Panc1 (cell line): Measurements from ENCODE around the gene PUSL1. TPM values are rescaled to one million over a fixed set of nuclear protein-coding genes. Genes with fewer than 3 reads are reported as not detected.

Experiments used
- ATAC-seq: fragments of 200-7000 bp; cut with Tn5 transposase; 2 replicates; pipeline ENCODE4 v1.9.1; 2020; ENCODE audit warnings: mild to moderate bottlenecking, moderate library complexity
- BruUV-seq: library from RNA; stranded (reverse); fragments of 400-500 nt; replicated peaks from 2 replicates; lab custom pipeline; 2021; lab: Mats Ljungman, UMichigan
- CTCF ChIA-PET: fragments of 300-600 bp; sonication (Branson Sonifier 250); formaldehyde crosslinking; loops from one replicate; lab custom pipeline; 2022; ENCODE audit warnings: antibody characterized with exemption; lab: Charles Lee
- POLR2A ChIA-PET: fragments of 300-600 bp; sonication (Branson Sonifier 250); formaldehyde crosslinking; loops from one replicate; lab custom pipeline; 2022; ENCODE audit warnings: antibody characterized with exemption; lab: Charles Lee
- DNase-seq: peaks from one replicate; pipeline ENCODE4 v3.0.0-alpha.2; 2010; ENCODE audit warnings: low read depth, low spot score
- H3K27ac ChIP-seq: 2 replicates; pipeline ENCODE4 v1.5.1; 2011; ENCODE audit warnings: mild to moderate bottlenecking, low read length, inconsistent platforms
- H3K27me3 ChIP-seq: fragments of 200-500 bp; sonication (Bioruptor generic); 2 replicates; pipeline ENCODE4 v1.6.0; 2014; ENCODE audit warnings: low read length, inconsistent platforms; ENCODE audit not compliant: control insufficient read depth, insufficient read depth
- H3K36me3 ChIP-seq: fragments of 200-500 bp; sonication (Bioruptor generic); 2 replicates; pipeline ENCODE4 v1.5.1; 2014; ENCODE audit warnings: inconsistent platforms, mild to moderate bottlenecking, low read length, moderate library complexity; ENCODE audit not compliant: control insufficient read depth, insufficient read depth
- H3K4me1 ChIP-seq: 2 replicates; pipeline ENCODE4 v1.5.1; 2011; ENCODE audit warnings: inconsistent platforms, mild to moderate bottlenecking, low read length, moderate library complexity; ENCODE audit not compliant: control insufficient read depth, insufficient read depth
- H3K4me3 ChIP-seq, 2 experiments: 2 replicates each; pipeline ENCODE4 v1.5.1; 2011 to 2012; ENCODE audit warnings: low read depth in 2 of 2, low read length in 2 of 2, mild to moderate bottlenecking in 2 of 2, inconsistent platforms in 1 of 2, moderate library complexity in 1 of 2
- H3K9me3 ChIP-seq: fragments of 200-500 bp; sonication (Bioruptor generic); 2 replicates; pipeline ENCODE4 v1.5.1; 2014; ENCODE audit warnings: low read depth, mild to moderate bottlenecking, inconsistent platforms, low read length, moderate library complexity; ENCODE audit not compliant: control insufficient read depth, insufficient read depth
- POLR2AphosphoS5 ChIP-seq: IDR thresholded peaks from 2 replicates; pipeline ENCODE4 v1.6.1; 2012; ENCODE audit warnings: mild to moderate bottlenecking, low read depth, low read length, moderate library complexity
- SIN3A ChIP-seq: IDR thresholded peaks from 2 replicates; pipeline ENCODE4 v1.6.1; 2012; ENCODE audit warnings: low read depth, mild to moderate bottlenecking, low read length, moderate library complexity, borderline replicate concordance; ENCODE audit not compliant: insufficient read depth
- TCF7L2 ChIP-seq: IDR thresholded peaks from 2 replicates; pipeline ENCODE4 v1.6.1; 2011; ENCODE audit warnings: mild to moderate bottlenecking, low read depth, low read length, inconsistent platforms
- in situ Hi-C: cut with HindIII; loops from 2 replicates; pipeline ENCODE4 v1.10.0; 2016; ENCODE audit warnings: low sequenced_read_pairs, low pct_unique_long_range_greater_than_20kb
- intact Hi-C: fragments of 100-400 bp; cut with micrococcal nuclease; formaldehyde crosslinking; loops from one replicate; pipeline ENCODE4 v1.10.0; 2022; ENCODE audit not compliant: unreplicated experiment
- total RNA-seq: library from RNA; stranded (reverse); gene quantifications from one replicate; pipeline ENCODE4 v1.2.1, GENCODE V29; 2021; ENCODE audit not compliant: unreplicated experiment
- TF ChIP-seq, protein P1 (sequence below): fragments of 450-650 bp; IDR thresholded peaks from 2 replicates; pipeline ENCODE4 v1.5.1; 2017; ENCODE audit warnings: mild to moderate bottlenecking
- TF ChIP-seq, protein P2 (sequence below), 2 experiments: IDR thresholded peaks; 2 replicates each; pipeline ENCODE4 v1.6.1; 2011 to 2012; ENCODE audit warnings: low read depth in 2 of 2, control low read depth in 1 of 2, low read length in 1 of 2, mild to moderate bottlenecking in 1 of 2, moderate library complexity in 1 of 2; ENCODE audit not compliant: insufficient read depth in 1 of 2

PUSL1 gene
- total RNA-seq, 1 experiment from 2014 or later: 46.9 TPM

DNA sequence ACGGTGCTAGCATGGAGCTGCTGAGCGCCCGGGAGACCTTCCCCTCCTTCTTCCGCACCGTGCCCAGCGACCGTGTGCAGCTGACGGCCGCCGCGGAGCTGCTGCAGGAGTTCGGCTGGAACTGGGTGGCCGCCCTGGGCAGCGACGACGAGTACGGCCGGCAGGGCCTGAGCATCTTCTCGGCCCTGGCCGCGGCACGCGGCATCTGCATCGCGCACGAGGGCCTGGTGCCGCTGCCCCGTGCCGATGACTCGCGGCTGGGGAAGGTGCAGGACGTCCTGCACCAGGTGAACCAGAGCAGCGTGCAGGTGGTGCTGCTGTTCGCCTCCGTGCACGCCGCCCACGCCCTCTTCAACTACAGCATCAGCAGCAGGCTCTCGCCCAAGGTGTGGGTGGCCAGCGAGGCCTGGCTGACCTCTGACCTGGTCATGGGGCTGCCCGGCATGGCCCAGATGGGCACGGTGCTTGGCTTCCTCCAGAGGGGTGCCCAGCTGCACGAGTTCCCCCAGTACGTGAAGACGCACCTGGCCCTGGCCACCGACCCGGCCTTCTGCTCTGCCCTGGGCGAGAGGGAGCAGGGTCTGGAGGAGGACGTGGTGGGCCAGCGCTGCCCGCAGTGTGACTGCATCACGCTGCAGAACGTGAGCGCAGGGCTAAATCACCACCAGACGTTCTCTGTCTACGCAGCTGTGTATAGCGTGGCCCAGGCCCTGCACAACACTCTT lies 23.8 kb downstream of the PUSL1 start:
- CTCF ChIA-PET: no interaction called here
- Histone ChIP-seq H3K4me1 (no peaks in the 10 kb centered on the region), H3K27me3 (no peaks in the 10 kb centered on the region), H3K4me3 (no peak overlapping the region), H3K9me3 (no peaks in the 10 kb centered on the region), H3K36me3 (no peaks in the 10 kb centered on the region), H3K27ac (no peak overlapping the region)
- intact Hi-C loops: no loop called here
- TF ChIP-seq POLR2AphosphoS5 (no peak), SIN3A (no peak), TCF7L2 (no peak)
- TF ChIP-seq, protein P1, sequence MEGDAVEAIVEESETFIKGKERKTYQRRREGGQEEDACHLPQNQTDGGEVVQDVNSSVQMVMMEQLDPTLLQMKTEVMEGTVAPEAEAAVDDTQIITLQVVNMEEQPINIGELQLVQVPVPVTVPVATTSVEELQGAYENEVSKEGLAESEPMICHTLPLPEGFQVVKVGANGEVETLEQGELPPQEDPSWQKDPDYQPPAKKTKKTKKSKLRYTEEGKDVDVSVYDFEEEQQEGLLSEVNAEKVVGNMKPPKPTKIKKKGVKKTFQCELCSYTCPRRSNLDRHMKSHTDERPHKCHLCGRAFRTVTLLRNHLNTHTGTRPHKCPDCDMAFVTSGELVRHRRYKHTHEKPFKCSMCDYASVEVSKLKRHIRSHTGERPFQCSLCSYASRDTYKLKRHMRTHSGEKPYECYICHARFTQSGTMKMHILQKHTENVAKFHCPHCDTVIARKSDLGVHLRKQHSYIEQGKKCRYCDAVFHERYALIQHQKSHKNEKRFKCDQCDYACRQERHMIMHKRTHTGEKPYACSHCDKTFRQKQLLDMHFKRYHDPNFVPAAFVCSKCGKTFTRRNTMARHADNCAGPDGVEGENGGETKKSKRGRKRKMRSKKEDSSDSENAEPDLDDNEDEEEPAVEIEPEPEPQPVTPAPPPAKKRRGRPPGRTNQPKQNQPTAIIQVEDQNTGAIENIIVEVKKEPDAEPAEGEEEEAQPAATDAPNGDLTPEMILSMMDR: no peak
- in situ Hi-C loops: no loop called here
- no TSS peak for BruUV-seq
- POLR2A ChIA-PET: no interaction called here
- ATAC-seq: peak; percentile 5; the same call in 1 of the 2 replicates
- no peak for DNase-seq

DNA sequence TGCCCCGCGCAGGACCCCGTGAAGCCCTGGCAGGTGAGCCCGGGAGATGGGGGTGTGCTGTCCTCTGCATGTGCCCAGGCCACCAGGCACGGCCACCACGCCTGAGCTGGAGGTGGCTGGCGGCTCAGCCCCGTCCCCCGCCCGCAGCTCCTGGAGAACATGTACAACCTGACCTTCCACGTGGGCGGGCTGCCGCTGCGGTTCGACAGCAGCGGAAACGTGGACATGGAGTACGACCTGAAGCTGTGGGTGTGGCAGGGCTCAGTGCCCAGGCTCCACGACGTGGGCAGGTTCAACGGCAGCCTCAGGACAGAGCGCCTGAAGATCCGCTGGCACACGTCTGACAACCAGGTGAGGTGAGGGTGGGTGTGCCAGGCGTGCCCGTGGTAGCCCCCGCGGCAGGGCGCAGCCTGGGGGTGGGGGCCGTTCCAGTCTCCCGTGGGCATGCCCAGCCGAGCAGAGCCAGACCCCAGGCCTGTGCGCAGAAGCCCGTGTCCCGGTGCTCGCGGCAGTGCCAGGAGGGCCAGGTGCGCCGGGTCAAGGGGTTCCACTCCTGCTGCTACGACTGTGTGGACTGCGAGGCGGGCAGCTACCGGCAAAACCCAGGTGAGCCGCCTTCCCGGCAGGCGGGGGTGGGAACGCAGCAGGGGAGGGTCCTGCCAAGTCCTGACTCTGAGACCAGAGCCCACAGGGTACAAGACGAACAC lies 24.5 kb downstream of the PUSL1 start:
- no TSS peak for BruUV-seq
- Histone ChIP-seq H3K27me3 (no peaks in the 10 kb centered on the region), H3K36me3 (no peaks in the 10 kb centered on the region), H3K4me3 (no peak overlapping the region), H3K9me3 (no peaks in the 10 kb centered on the region), H3K4me1 (no peaks in the 10 kb centered on the region), H3K27ac (no peak overlapping the region)
- DNase-seq (no peak), ATAC-seq (peak; percentile 3; the same call in 1 of the 2 replicates)
- intact Hi-C loops (no loop called here), in situ Hi-C loops (no loop called here)
- ChIA-PET POLR2A (no interaction called here), CTCF (no interaction called here)
- TF ChIP-seq, protein P2, sequence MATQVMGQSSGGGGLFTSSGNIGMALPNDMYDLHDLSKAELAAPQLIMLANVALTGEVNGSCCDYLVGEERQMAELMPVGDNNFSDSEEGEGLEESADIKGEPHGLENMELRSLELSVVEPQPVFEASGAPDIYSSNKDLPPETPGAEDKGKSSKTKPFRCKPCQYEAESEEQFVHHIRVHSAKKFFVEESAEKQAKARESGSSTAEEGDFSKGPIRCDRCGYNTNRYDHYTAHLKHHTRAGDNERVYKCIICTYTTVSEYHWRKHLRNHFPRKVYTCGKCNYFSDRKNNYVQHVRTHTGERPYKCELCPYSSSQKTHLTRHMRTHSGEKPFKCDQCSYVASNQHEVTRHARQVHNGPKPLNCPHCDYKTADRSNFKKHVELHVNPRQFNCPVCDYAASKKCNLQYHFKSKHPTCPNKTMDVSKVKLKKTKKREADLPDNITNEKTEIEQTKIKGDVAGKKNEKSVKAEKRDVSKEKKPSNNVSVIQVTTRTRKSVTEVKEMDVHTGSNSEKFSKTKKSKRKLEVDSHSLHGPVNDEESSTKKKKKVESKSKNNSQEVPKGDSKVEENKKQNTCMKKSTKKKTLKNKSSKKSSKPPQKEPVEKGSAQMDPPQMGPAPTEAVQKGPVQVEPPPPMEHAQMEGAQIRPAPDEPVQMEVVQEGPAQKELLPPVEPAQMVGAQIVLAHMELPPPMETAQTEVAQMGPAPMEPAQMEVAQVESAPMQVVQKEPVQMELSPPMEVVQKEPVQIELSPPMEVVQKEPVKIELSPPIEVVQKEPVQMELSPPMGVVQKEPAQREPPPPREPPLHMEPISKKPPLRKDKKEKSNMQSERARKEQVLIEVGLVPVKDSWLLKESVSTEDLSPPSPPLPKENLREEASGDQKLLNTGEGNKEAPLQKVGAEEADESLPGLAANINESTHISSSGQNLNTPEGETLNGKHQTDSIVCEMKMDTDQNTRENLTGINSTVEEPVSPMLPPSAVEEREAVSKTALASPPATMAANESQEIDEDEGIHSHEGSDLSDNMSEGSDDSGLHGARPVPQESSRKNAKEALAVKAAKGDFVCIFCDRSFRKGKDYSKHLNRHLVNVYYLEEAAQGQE (IDR thresholded peaks at IDR 0.05; ENCODE audit: insufficient read depth in 1 of 2, low read depth in 2 of 2, low read length in 1 of 2): peak in 1 of 2 experiments; percentile 13; a peak in 1 of 4 replicates
- TF ChIP-seq, protein P1: no peak
